HG02610 (cell line): ENCODE results near the gene CXCR1.
"Not testable (repeated sequence)": the region's sequence is repeated elsewhere in the genome, so short reads cannot be mapped to it uniquely, and the experiment has no call there.

Experiments
- ATAC-seq: cut with Tn5 transposase; IDR thresholded peaks from one replicate; pipeline ENCODE4 v1.9.1; 2021; ENCODE audit warnings: mild to moderate bottlenecking, moderate library complexity; ENCODE audit not compliant: unreplicated experiment

The CXCR1 gene

DNA sequence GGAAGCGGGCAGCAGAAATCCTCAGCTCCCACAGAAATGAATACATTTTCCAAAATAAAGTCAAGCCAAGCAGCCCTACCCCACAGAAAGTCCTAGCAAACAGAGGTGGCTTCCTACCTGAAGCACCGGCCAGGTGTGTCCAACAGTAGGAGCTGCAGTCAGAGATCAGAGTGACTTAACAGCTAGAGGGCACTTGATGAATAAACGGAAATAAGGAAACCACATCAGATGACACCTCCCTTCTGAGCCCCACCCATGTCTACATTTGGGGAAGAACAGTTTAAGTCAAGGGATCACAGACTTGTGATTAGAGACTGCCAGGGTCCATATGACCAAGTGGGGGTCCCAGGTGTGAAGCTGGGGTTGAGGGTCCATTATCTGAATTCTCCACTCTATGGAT, at the start of gene CXCR1:
Gene CXCR1 (minus strand): TSS at position 172 of the 400 bp plus-strand sequence. CDS start 1,751 bp downstream, outside the sequence.
- no peak for ATAC-seq

DNA sequence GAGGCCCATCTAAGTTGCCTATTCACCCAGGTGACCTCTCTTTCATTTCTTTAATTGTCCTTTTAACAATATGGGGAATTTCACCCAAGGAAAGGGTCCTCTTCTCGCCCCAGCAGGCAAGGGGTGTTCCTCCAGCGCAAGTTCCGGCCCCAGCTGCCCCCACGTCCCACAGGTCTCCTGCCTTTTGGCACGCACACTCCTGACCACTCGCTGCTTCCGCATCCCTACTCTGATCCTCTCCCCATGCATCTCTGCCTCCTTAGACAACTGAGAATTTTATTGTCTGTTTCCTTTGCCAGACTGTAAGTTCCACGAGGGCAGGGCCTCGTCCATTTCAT, 49.5 kb upstream of the CXCR1 start:
- no peak for ATAC-seq

DNA sequence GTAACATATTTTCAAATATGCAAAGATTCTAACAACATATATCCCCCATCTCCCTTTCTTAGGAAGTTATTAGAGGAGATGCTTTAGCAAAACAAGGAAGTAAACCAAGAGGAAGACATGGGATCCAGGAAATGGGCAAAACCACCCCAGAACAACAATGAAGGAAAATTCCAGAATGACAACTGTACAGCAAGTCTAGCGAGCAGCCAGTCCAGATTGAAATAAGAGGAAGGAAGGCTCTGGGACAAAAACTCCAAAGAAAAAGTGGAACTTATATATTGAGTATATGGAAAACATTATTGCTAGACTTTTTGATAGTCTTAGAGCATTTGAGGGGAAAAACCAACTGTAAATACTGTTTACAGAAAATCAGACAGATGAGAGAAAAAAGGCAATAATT, 47.4 kb upstream of the CXCR1 start:
- no peak for ATAC-seq

DNA sequence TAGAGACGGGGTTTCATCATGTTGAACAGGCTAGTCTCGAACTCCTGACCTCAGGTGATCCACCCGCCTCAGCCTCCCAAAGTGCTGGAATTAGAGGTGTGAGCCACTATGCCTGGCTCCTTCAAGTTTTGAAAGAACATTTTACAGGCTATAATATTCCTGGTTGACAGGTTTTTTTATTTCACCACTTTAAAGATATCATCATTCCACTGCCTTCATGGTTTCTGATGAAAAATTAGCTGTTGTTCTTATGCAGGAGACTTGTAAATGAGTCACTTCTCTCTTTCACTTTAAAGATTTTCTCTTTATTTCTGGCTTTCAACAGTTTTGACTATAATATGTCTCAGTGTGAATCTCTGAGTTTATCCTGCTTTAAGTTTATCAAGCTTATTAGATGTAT, 42.3 kb upstream of the CXCR1 start:
- ATAC-seq, result no peak

DNA sequence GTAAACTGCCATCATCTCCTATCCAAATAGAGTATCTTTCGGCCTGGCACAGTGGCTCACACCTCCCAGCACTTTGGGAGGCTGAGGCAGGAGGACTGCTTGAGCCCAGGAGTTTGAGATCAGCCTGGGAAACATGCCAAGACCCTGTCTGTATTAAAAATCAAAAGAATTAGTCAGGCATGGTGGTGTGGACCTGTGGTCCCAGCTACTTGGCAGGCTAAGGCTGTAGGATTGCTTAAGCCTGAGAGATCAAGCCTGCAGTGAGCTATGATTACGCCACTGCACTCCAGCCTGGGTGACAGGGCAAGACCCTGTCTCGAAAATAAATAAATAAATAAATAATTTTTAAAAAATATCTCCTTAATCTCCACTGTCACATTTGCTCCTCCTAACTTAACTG, 35.5 kb upstream of the CXCR1 start:
- ATAC-seq, result no peak

DNA sequence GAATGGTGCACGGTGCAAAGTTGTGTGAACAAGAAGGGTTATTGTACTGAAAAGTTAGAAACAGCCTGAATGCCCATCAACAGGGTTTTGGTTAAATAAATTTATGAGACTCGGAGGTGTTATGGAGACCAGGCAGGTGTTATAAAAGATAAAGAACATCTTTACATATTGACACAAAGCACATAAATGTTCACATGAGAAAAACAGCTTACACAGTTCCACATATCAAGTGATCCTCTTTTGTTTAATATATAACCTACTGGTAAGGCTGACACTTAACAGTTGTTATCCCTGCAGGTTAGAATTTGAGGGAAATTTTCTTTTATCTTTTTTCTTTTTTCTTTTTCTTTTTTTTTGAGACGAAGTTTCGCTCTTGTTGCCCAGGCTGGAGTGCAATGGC, 30.2 kb upstream of the CXCR1 start:
- no peak for ATAC-seq

DNA sequence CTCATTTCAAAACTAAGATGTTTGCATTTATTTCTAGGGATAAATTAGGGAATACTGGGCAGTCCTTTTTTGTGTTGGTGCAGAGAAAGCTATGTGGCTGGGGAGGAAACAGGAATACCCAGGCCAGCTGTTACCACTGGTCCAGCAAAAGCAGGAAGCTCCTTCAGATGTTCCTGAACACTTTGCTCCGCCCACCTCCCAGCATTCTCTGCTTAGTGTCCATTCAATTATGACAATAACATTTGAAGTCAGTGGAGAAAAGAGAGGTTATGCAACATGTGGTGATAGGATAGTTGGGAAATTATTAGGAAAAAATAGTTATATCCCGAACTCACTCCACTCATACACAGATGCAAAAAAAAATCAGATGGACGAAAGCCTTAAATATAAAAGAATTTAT, 28.1 kb upstream of the CXCR1 start:
- no peak for ATAC-seq

DNA sequence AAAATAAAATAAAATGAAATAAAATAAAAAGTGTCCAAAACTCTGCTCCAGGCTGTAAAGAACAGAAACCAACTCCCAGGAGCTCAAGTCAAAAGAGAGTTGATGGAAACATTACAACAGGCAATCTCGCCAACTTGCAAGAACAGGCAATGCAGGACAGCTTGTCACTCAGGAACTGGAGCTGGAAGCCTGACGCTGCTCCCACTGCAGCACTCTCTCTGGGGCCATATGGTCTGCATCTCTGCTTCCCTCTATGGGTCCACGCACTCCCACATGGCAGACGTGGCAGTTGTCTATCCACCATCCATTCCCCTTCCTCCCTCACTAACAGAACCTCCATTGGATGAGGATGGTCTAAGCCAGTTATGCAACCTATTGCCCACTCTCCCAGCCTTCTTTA, 26.9 kb upstream of the CXCR1 start:
- ATAC-seq, result no peak

DNA sequence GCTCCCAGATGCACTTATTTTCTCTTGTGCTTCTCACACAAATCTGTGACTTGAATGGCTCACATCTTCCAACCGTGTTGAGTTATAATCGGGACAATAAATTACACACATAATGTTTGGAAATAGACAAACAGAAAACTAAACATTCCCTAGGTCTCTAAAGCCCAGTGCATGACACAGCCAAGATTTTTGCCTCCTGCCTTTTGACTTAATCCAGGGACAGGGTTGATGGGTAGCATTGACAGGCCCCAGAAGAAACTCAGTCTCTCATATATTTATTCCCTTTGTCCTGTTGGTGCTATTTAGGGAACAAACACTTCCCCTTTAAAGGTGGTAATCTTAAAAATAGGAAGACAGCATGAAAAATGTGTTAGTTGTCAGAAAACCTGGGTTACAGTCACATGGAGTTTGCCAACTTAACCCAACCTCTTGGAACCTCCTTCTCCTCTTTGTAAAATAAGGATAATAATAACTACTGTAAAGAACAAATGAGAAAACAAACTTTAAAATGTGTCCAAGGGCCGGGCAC, 26.2 kb upstream of the CXCR1 start:
- no peak for ATAC-seq

DNA sequence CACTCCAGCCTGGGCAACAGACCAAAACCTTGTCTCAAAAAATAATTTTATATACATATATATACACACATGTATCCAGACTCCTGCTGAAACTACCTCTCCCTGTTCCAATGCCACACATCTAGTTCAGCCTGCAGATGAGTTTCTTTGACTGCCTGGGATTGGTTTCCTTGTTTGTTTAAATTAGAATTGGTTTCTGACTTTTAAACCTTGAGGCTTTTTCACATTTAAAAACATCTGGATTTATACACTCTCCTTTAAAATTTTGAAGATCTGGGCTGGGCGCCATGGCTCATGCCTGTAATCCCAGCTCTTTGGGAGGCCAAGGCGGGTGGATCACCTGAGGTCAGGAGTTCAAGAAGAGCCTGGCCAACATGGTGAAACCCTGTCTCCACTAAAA, 21.8 kb upstream of the CXCR1 start:
- no peak for ATAC-seq

DNA sequence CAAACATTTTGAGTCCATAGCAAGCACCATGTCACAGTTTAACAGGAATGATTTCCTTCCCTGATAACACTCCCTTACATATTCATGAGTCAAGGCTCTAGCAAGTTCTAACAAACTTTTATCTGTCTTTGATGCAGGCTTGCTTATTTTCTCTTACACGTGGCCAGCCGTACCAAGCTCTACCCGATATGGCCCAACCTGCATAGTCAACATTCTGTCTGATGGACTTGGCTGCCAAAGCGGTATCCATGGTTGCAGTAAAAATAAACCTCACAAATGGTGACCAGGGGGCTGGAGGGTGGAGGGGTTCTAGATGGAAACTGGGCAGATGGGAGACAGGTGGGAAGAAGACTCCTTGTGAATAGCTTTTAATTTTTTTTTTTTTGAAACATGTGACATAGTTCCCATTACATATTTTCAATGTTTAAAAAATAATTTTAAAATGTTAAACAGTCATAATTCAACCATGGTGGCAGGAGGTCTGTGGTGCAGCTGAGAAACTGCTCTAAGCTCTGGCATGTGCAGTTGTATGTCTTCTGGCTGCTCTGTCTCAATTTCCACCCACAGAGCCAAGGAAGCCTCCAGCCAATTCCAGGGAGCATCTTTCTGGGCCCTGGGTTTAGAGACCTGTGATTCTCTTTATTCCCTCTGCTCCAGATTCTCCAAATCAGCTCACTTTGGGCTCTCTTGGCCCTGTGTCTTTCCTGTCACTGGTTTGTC, 20.7 kb upstream of the CXCR1 start:
- no peak for ATAC-seq

DNA sequence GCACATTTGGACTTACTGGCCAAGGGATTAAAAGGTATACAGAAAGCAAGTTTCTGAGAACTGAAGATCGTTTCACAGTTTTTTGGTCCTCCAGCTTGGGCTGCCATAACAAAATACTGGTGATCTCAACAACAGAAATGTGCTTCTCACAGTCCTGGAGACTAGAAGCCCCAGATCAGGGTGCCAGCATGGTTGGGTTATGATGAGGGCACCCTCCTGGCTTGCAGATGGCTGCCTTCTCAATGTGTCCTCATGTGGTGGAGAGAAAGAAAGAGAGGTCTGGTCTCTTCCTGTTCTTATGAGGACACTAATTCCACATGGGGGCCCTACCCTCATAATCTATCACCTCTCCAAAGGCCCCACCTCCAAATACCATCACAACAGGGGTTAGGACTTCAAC, 20.1 kb upstream of the CXCR1 start:
- ATAC-seq, result no peak

DNA sequence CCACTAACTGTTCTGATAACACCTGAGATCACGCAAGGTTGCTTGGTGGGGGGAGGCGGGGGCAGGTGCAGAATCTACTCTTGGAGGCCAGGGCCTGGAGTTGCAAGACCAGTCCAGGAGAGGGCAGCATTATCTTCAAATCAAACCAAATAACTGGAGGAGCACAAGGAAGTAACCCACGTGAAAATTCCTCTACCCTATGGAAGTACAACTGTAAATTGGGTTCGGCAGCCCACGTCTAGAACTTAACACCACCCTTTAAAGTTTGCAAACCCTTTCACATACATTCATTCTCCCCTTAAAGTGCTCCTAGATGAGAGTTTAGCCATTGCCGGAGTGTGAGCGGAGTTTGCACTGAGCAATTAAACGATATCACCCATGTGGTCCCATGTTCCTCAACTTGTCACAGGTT, 19.6 kb upstream of the CXCR1 start:
- ATAC-seq, result no peak

DNA sequence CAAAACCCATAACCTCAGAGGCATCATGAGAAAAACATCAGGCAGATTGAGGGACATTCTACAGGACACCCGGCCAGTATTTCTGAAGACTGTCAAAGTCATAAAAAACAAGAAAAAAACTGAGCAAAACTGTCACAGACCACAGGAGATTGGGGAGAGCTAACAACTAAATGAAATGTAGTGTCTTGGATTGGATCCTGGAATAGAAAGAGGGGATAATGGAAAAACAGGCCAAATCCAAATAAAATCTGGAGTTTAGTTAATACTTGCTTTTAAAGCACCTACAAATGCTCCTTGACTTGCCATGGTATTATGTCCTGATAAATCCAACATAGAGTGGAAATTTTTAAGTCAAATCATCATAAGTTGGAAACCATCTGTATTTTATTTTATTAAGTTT, 17.6 kb upstream of the CXCR1 start:
- ATAC-seq, result no peak

DNA sequence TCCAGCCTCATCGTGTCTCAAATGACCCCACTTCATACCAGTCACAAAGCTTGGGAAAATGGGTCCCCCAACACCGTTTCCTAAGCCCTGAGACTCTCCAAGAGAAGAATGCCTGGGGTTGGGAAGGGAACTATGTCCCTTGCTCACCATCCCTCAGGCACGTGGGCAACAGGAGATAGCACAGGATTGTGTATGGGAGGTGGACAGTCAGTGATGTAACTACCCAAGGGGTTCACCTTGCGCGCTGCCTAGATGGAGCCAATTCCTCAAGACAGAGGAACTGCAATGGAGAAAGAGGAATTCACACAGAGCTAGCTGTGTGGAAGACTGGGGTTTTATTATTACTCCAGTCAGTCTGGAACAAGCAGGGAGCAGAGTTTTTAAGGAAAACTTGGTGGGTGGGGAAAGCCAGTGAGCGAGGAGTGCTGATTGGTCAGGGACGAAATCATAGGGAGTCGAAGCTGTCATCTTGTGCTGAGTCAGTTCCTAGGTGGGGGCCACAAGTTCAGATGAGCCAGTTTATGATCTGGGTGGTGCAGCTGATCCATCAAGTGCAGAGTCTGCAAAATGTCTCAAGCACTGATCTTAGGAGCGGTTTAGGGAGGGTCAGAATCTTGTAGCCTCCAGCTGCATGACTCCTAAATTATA, 13.8 kb upstream of the CXCR1 start:
- ATAC-seq, result no peak

DNA sequence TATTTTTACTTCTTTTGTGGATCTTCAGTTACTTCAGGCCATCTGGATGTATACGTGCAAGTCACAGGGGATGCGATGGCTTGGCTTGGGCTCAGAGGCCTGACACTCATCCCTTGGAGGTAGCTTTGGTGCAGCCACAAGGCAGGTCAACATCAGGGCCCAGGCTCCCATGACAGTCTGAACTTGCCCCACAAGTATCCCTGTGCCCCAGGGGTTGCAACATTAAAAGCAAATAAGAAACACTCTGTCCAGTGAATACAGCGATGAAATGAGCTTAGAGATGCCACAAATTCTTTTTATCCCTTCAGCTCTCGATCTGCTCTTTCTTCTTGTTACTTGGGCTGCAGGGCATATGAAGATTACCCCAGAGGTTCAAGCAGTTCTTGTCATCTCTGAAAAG, 13.0 kb upstream of the CXCR1 start:
- ATAC-seq, result no peak

DNA sequence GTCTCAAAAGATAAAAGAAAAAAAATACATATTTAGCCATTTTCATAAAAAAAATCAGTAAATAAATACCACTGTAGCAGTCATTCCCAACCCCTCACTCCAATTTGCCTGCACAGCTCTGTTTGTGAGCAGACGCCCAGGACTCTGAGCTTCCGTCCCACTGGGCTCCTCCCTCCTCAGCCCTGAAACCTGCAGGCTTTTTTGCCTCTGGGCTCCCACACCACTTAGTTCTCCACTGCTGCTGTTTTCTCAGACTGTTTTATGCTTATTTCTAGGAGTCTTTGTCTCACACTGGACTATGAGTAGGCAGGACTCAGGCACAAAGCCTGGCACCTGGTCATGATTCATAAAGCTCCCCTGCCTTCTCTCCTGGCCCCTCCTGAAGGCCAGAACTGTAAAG, 6.1 kb upstream of the CXCR1 start:
- ATAC-seq, result no peak

DNA sequence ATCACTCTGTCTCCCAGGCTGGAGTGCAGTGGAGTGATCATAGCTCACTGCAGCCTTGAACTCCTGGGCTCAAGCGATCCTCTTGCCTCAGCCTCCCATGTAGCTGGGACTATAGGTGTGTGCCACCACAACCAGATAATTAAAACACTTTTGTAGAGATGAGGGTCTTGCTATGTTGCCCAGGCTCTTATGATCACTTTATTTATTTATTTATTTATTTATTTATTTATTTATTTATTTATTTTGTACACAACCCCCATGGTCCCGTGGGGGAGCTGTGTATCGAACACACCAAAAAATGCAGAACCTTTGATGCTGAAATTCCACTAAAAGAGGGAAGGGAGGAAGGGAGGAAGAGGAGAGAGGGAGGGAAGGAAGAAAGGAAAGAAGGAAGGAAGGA, 5.0 kb upstream of the CXCR1 start:
- not testable (repeated sequence) for ATAC-seq

DNA sequence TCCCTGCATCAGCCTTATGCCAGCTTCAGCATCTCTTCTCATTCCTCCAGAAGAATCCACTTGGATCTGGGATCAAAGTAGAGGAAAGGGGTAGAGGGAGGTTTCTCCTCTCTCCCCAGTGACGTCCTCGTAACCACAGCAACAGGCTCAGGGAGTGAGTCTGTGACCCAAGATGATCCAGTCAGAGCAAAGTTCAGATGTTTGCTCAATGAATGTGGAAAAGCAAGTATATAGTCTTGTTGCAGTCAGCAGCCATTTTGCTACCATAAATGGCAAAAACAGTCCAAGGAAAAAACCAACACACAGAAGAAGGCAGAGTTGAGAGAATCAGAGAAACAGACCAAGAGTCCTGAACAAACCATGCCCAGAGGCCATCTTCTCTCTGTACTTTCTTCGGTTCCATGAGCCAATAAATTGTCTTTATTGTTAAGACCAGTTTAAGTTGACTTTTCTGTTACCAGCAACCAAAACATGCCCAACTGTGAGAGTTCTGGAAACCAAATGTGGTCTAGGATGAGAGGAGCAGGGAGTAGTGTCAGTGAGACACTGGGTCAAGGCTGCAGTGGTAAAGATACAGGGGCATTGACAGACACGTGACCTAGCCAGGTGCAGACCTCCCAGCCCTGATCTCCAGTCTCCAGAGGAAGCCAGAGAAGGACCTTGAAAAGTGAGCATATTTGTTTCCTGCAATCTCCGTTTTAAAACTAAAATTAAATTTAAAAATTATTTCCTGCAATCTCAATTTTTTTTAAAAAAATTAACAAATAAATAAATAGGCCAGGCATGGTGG, 3.2 kb upstream of the CXCR1 start:
- no peak for ATAC-seq

DNA sequence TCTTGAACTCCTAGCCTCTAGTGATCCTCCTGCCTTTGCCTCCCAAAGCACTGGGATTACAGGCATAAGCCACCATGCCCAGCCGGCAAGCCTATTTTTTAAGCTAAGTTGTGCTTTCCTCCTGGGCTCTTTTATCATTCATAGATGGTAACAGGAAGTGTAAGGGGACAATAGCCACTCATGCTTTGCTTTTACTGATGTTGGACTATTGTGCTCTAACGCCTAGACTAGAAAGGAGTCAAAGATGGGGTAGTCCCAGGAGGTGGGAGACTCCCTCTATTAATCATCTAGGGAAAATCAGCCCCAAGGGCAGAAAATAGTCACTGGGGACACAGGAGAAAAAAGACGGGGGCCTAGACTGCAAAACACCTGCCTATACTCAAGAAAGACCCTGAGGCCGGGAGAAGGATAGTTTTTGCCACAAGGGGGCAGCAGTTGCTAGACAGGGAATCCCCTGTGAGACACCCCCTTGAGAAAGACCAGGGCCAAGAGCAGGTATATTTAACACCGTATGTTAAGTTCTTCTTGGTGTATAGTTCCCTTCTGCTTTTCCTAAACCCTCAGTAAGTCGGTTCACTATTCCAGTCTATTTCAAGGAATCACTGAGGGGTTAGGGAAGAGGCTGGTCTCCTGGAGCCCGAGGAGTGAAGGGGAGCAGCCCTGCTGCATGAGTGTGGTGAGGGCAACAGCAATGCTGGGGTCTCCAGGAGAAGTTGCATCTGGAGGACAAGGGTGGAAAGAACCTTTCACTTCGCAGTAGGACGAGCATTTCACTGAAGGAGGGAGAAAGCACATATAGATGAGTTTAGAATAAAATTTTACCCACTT, 2.1 kb upstream of the CXCR1 start:
- ATAC-seq, result peak; percentile 59

DNA sequence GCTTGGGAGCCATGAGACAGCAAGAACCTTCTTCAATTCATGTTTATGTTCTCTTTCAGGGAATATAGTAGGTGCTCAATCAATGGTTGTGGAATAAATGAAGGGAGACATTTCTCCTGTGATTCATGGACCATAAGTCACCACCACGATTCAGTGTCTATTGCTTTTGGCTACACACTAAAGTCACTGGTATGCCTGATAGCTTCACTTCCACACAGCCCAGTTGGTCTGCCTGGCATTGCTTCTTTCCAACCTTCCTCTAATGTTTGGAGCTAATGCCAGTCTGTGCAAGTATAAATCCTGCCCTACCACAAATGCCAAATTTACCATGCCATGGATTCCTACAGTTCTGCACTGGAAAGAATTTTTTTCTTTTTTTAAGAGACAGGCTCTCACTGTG, 1.3 kb upstream of the CXCR1 start:
- no peak for ATAC-seq
